ENCODE results near the gene METTL17.

The METTL17 gene

DNA sequence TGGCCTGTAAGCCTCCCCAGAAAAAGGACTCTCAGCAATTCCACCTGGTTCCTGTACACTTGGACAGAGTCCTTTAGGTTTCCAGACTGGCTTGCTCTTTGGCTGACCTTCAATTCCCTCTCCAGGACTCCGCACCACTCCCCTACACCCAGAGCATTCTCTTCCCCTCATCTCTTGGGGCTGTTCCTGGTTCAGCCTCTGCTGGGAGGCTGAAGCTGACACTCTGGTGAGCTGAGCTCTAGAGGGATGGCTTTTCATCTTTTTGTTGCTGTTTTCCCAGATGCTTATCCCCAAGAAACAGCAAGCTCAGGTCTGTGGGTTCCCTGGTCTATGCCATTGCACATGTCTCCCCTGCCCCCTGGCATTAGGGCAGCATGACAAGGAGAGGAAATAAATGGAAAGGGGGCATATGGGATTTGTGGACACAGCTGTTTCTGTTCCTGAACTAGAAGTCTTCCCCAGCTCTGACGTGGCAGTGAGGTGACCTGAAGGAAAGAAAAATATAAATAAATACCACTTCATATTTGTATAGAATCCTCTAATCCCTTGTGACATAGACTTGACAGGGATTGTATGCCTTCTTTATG lies 53.7 kb downstream of the METTL17 start:
- DNase-seq (ENCODE audit: low read depth), result no peak

DNA sequence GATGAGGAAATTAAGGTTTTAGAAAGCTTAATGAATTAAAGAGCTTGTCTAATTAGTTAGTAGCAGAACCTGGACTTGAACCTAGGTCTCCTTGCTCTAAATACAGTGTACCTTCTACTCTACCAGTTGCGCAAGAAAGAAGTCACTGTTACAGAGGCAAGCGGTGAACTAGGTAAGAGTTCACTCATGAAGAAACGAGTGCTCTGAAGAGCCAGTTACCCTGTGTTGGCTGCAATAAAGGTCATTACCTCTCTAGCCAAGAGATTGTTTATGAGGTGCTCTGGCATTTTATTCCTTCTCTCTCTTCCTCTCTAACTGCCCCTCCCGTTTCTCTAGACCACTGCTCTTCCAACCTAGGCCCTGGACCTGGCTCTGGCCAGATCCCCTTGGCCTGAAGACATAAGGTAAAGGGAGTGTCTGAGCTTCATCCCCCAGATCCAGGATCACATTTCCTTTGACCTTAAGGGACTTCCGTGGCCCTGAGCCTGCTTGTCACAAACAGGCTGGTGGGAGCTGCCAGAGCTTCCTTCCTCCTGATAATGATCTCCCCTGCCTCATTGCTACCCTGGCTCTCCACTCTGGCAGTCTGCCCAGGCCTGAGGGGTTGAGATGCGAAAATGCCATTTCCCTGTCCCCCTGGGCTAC lies 54.3 kb downstream of the METTL17 start:
- DNase-seq (ENCODE audit: low read depth), result no peak
